ENCODE results near the gene MESP1. TPM values are rescaled to one million over a fixed set of nuclear protein-coding genes. Genes with fewer than 3 reads are reported as not detected.

Gene MESP1
- total and polyA plus RNA-seq, 2 of the 13 experiments (the other 11 are each of a cell fraction or from before 2014, with no cell fraction given), result not detected

GRCh38 chr15:89776274-89777072, 25.4 kb upstream of the MESP1 start, which contains the start of gene MESP2 (continued):
- TF ChIP-seq, protein P1, sequence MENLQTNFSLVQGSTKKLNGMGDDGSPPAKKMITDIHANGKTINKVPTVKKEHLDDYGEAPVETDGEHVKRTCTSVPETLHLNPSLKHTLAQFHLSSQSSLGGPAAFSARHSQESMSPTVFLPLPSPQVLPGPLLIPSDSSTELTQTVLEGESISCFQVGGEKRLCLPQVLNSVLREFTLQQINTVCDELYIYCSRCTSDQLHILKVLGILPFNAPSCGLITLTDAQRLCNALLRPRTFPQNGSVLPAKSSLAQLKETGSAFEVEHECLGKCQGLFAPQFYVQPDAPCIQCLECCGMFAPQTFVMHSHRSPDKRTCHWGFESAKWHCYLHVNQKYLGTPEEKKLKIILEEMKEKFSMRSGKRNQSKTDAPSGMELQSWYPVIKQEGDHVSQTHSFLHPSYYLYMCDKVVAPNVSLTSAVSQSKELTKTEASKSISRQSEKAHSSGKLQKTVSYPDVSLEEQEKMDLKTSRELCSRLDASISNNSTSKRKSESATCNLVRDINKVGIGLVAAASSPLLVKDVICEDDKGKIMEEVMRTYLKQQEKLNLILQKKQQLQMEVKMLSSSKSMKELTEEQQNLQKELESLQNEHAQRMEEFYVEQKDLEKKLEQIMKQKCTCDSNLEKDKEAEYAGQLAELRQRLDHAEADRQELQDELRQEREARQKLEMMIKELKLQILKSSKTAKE (CRISPR knock-in tag; IDR thresholded peaks at IDR 0.05; ENCODE audit: borderline replicate concordance), result peak; percentile 38; the same call in 1 of the 2 replicates
- peak; percentile 89; the same call in 1 of the 2 replicates for TF ChIP-seq ZNF142 (CRISPR knock-in tag; IDR thresholded peaks at IDR 0.05)
- 0 out of 2 replicates have a peak, but pooled peaks have one; percentile 14 for TF ChIP-seq IKZF5 (CRISPR knock-in tag; IDR thresholded peaks at IDR 0.05)
- TF ChIP-seq ZNF790 (CRISPR knock-in tag; IDR thresholded peaks at IDR 0.05; ENCODE audit: borderline replicate concordance), result no peak; the same call in 1 of the 2 replicates
- TF ChIP-seq MATR3 (CRISPR knock-in tag; IDR thresholded peaks at IDR 0.05), result no peak
- peak; percentile 61; the same call in 1 of the 2 replicates for TF ChIP-seq ZNF160 (CRISPR knock-in tag; IDR thresholded peaks at IDR 0.05)
- TF ChIP-seq ZBTB20 (CRISPR knock-in tag; IDR thresholded peaks at IDR 0.05; ENCODE audit: borderline replicate concordance, low read depth), result peak; percentile 75; the same call in 1 of the 2 replicates
- no peak for TF ChIP-seq FLYWCH1 (CRISPR knock-in tag; IDR thresholded peaks at IDR 0.05)
- no peak for TF ChIP-seq HDAC1 (CRISPR knock-in tag; IDR thresholded peaks at IDR 0.05)
- TF ChIP-seq ESRRA (CRISPR knock-in tag; IDR thresholded peaks at IDR 0.05; ENCODE audit: low read depth), result no peak
- no peak for TF ChIP-seq SIX1 (CRISPR knock-in tag; IDR thresholded peaks at IDR 0.05; ENCODE audit: borderline replicate concordance)
- no peak for TF ChIP-seq CBX5 (CRISPR knock-in tag; IDR thresholded peaks at IDR 0.05; ENCODE audit: borderline replicate concordance)

Data from HepG2 (cell line).